Osteoblast (primary cell): ENCODE measurements around the gene C2orf76. TPM values are rescaled to one million over a fixed set of nuclear protein-coding genes. Genes with fewer than 3 reads are reported as not detected.

Experiments
- DNase-seq: peaks from one replicate; pipeline ENCODE4 v3.0.0; 2011; ENCODE audit warnings: low spot score, mixed read lengths; ENCODE audit not compliant: insufficient read length; ENCODE audit errors: missing footprints
- H2AFZ ChIP-seq: 2 replicates; pipeline ENCODE4 v1.6.0; 2011; ENCODE audit warnings: mild to moderate bottlenecking, low read length
- H3K27ac ChIP-seq: 2 replicates; pipeline ENCODE4 v1.5.1; 2011; ENCODE audit warnings: mild to moderate bottlenecking, low read depth, low read length, moderate library complexity
- H3K27me3 ChIP-seq: 2 replicates; pipeline ENCODE4 v1.6.0; 2012; ENCODE audit warnings: mild to moderate bottlenecking, control low read depth, inconsistent platforms, low read length, moderate library complexity; ENCODE audit not compliant: insufficient read depth
- H3K36me3 ChIP-seq: 2 replicates; pipeline ENCODE4 v1.5.1; 2011; ENCODE audit warnings: mild to moderate bottlenecking, low read length, control low read depth, moderate library complexity; ENCODE audit not compliant: insufficient read depth
- H3K4me1 ChIP-seq: 2 replicates; pipeline ENCODE4 v1.5.1; 2011; ENCODE audit warnings: mild to moderate bottlenecking, low read length, control low read depth, moderate library complexity; ENCODE audit not compliant: insufficient read depth
- H3K4me2 ChIP-seq: 2 replicates; pipeline ENCODE4 v1.6.0; 2011; ENCODE audit warnings: mild to moderate bottlenecking, low read length; ENCODE audit not compliant: insufficient read depth
- H3K4me3 ChIP-seq: fragments of 200-600 bp; sonication (generic); 3 replicates; pipeline ENCODE4 v1.5.1; 2012; ENCODE audit warnings: mild to moderate bottlenecking, low read length, inconsistent platforms; ENCODE audit not compliant: insufficient read depth
- H3K79me2 ChIP-seq: 2 replicates; pipeline ENCODE4 v1.6.0; 2012; ENCODE audit warnings: mild to moderate bottlenecking, low read length, control low read depth, inconsistent platforms; ENCODE audit not compliant: insufficient read depth
- H3K9me3 ChIP-seq: 2 replicates; pipeline ENCODE4 v1.5.1; 2011; ENCODE audit warnings: low read depth, low read length, control low read depth
- H4K20me1 ChIP-seq: 2 replicates; pipeline ENCODE4 v1.6.0; 2012; ENCODE audit warnings: mild to moderate bottlenecking, low read length, control low read depth; ENCODE audit not compliant: insufficient read depth
- total RNA-seq: library from RNA; depleted of rRNA; stranded (reverse); fragments of >200 nt; gene quantifications from 2 replicates; pipeline ENCODE4 v1.2.3, GENCODE V29; 2012
- TF ChIP-seq, protein P1 (sequence below): IDR thresholded peaks from 2 replicates; pipeline ENCODE4 v1.5.1; 2011; ENCODE audit warnings: mild to moderate bottlenecking, low read depth, low read length, moderate library complexity; ENCODE audit errors: extremely low read depth

The C2orf76 gene
- total RNA-seq, 1 donor = 6.5 TPM

DNA sequence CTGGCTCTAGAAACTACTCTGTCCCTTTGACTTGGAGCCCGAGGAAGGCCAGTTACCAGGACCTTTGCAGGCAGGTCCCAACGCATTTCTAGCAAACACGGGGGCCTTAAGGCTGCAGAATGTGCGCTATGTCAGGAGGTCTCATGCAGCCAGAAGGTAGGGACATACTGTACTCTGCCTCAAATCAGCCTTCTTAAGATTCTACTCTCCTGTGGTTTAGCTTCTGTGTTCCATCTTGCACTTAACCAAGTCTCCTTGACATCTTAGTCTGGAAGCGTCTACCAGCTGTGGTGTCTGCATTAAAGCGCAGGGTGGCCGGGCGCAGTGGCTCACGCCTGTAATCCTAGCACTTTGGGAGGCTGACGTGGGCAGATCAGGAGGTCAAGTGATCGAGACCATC lies 77.5 kb downstream of the C2orf76 start:
- Histone ChIP-seq H3K36me3 (no peaks in the 10 kb centered on the region), H3K4me3 (no peak overlapping the region), H3K4me2 (no peak overlapping the region), H3K27me3 (no peaks in the 10 kb centered on the region), H3K9me3 (no peaks in the 10 kb centered on the region), H4K20me1 (no peaks in the 10 kb centered on the region), H3K27ac (no peak overlapping the region), H3K79me2 (no peaks in the 10 kb centered on the region), H2AFZ (no peak overlapping the region), H3K4me1 (peaks cover 4% of the 10 kb centered on the region)
- DNase-seq = no peak
- TF ChIP-seq, protein P1, sequence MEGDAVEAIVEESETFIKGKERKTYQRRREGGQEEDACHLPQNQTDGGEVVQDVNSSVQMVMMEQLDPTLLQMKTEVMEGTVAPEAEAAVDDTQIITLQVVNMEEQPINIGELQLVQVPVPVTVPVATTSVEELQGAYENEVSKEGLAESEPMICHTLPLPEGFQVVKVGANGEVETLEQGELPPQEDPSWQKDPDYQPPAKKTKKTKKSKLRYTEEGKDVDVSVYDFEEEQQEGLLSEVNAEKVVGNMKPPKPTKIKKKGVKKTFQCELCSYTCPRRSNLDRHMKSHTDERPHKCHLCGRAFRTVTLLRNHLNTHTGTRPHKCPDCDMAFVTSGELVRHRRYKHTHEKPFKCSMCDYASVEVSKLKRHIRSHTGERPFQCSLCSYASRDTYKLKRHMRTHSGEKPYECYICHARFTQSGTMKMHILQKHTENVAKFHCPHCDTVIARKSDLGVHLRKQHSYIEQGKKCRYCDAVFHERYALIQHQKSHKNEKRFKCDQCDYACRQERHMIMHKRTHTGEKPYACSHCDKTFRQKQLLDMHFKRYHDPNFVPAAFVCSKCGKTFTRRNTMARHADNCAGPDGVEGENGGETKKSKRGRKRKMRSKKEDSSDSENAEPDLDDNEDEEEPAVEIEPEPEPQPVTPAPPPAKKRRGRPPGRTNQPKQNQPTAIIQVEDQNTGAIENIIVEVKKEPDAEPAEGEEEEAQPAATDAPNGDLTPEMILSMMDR = no peak

DNA sequence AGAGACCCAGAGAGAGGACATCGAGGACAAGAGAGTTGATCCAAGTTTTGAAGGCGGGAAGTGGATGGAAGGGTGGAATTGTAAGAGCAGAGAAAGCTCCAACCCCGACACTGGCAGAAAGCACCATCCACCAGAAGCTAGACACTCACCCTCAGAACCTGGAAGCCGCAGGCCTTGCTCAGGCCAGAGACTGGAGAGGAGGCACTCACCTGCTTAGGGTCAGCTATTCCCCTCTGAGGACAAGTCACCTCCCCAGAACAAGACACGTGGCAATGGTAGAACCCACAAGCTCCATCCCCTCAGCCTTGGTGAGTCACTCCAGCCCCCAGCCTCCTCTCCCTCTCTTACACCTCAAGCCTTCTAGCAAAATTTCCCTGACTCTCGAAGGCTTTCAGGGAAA lies 78.1 kb downstream of the C2orf76 start:
- no peaks in the 10 kb centered on the region for H3K79me2 ChIP-seq
- TF ChIP-seq, protein P1 = no peak
- no peak overlapping the region for H2AFZ ChIP-seq
- no peaks in the 10 kb centered on the region for H4K20me1 ChIP-seq
- H3K27me3 ChIP-seq = no peaks in the 10 kb centered on the region
- no peaks in the 10 kb centered on the region for H3K9me3 ChIP-seq
- DNase-seq = no peak
- no peak overlapping the region for H3K4me3 ChIP-seq
- H3K4me1 ChIP-seq = peaks cover 9% of the 10 kb centered on the region
- no peak overlapping the region for H3K27ac ChIP-seq
- H3K4me2 ChIP-seq = no peak overlapping the region
- H3K36me3 ChIP-seq = no peaks in the 10 kb centered on the region

DNA sequence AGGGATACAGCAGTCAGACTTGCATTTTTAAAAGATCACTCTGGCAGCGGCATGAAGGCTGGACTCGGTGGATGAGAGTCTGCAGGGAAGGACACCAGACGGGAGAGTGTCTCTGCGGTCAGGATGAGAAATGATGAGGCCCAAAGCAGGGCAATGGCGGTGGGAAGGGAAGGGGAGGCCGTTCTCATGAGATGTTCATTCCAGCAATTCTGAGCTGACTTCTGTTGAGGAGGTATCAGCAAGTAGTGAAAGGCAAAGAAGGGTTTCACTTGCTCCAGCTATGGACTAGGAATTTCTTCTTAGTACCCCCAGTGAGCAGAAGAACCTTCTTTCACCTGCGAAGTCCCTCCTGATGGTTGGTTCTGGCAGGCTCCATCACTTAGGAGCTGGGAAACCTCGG lies 80.0 kb downstream of the C2orf76 start:
- Histone ChIP-seq H3K79me2 (no peaks in the 10 kb centered on the region), H3K27me3 (no peaks in the 10 kb centered on the region), H3K4me3 (no peak overlapping the region), H3K9me3 (no peaks in the 10 kb centered on the region), H4K20me1 (no peaks in the 10 kb centered on the region), H3K27ac (no peak overlapping the region), H2AFZ (no peak overlapping the region), H3K36me3 (no peaks in the 10 kb centered on the region), H3K4me2 (no peak overlapping the region), H3K4me1 (peaks cover 10% of the 10 kb centered on the region)
- TF ChIP-seq, protein P1 = no peak
- no peak for DNase-seq

DNA sequence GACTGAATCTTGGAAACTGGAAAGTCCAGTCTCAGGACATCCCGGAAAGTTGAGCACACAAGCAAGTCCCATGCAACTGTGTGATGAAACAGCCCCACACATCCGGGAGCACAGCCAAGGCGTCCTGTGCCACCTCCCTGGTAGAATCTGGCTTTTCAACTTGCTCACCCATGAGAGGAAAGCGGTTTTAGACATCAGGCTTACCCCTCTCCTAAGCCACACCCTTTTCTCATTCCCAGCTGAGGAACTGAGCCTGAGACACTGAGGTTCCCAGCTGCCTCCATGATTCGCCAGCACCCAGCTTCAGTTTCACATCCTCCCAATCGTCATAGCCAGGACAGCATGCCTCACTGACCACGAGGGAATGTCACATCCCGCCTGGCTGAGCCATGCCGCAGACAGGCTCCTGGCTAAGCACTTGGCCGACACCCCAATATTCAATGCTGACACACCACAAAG lies 82.7 kb downstream of the C2orf76 start:
- Histone ChIP-seq H3K9me3 (no peaks in the 10 kb centered on the region), H3K4me1 (peaks cover 10% of the 10 kb centered on the region), H3K79me2 (no peaks in the 10 kb centered on the region), H3K4me2 (peak overlapping the region; percentile 82), H3K36me3 (no peaks in the 10 kb centered on the region), H3K27ac (peak overlapping the region; percentile 81), H2AFZ (peak overlapping the region; percentile 91), H4K20me1 (no peaks in the 10 kb centered on the region), H3K4me3 (peak overlapping the region; percentile 56), H3K27me3 (no peaks in the 10 kb centered on the region)
- DNase-seq = peak; percentile 96
- TF ChIP-seq, protein P1 = no peak
